ENCODE results near the gene DDC. TPM values are rescaled to one million over a fixed set of nuclear protein-coding genes. Genes with fewer than 3 reads are reported as not detected.

The DDC gene
- total RNA-seq, 4 donors from 2014 or later: 0.44 to 0.79 (median 0.60) TPM; not detected in 1

GRCh38 chr7:50496569-50496968, 68.6 kb downstream of the DDC start:
- ATAC-seq (ENCODE audit: low FRiP score) (no peak), DNase-seq (ENCODE audit: low spot score) (no peak)
- TF ChIP-seq CTCF (IDR thresholded peaks at IDR 0.05): no peak

- ATAC-seq (ENCODE audit: low FRiP score) (no peak), DNase-seq (ENCODE audit: low spot score) (no peak)
Measured at GRCh38 chr7:50495746-50496145, 69.5 kb downstream of the DDC start.

GRCh38 chr7:50492770-50493519, 72.3 kb downstream of the DDC start:
- DNase-seq (ENCODE audit: low spot score): no peak
- no peak for ATAC-seq (ENCODE audit: low FRiP score)
- no peak for TF ChIP-seq CTCF (IDR thresholded peaks at IDR 0.05)

More at GRCh38 chr7:50495746-50496145, 69.5 kb downstream of the DDC start:
- TF ChIP-seq CTCF (IDR thresholded peaks at IDR 0.05): no peak

- TF ChIP-seq CTCF (IDR thresholded peaks at IDR 0.05): no peak
- DNase-seq (ENCODE audit: low spot score) (no peak), ATAC-seq (ENCODE audit: low FRiP score) (no peak)
Measured at GRCh38 chr7:50491943-50492342, 73.3 kb downstream of the DDC start.

- TF ChIP-seq CTCF (IDR thresholded peaks at IDR 0.05): no peak
- DNase-seq (ENCODE audit: low spot score) (no peak), ATAC-seq (ENCODE audit: low FRiP score) (no peak)
Measured at GRCh38 chr7:50491209-50491608, 74.0 kb downstream of the DDC start.

DNA sequence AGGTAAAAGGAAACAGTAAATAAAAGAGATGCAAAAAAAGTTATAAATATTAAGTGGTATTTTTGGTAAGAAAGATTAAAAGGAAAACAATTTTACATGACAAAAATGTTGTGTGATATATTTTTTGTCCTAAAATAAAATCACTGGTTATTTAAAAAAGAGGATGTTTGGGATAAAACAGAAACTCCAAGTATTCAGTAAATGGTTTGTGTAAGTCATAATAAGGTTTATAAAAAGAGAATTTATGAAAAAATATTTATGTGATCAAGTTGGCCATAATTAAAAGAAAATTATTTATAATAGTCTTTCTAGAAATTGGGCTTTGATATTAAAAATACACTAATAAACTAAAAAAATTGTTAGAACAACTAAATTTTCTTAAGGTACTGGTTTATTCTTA, 76.8 kb downstream of the DDC start:
- ATAC-seq (ENCODE audit: low FRiP score) (no peak), DNase-seq (ENCODE audit: low spot score) (no peak)
- no peak for TF ChIP-seq CTCF (IDR thresholded peaks at IDR 0.05)

GRCh38 chr7:50486512-50486911, 78.7 kb downstream of the DDC start:
- DNase-seq (ENCODE audit: low spot score) (no peak), ATAC-seq (ENCODE audit: low FRiP score) (no peak)
- TF ChIP-seq CTCF (IDR thresholded peaks at IDR 0.05): no peak

Data from omental fat pad (tissue), 4 donors.